ENCODE results near the gene ANKRD40CL. TPM values are rescaled to one million over a fixed set of nuclear protein-coding genes. Genes with fewer than 3 reads are reported as not detected.

Gene ANKRD40CL
- total RNA-seq, 1 donor from 2014 or later, result not detected

GRCh38 chr17:50781167-50781566 lies 13.8 kb upstream of the ANKRD40CL start:
- Histone ChIP-seq H3K79me2 (ENCODE audit: low read depth) (no peaks in the 10 kb centered on the region), H3K9ac (no peak overlapping the region), H3K27me3 (no peaks in the 10 kb centered on the region), H3K9me3 (ENCODE audit: low read depth) (no peaks in the 10 kb centered on the region), H2AFZ (replicated peaks) (no peak overlapping the region), H3K4me1 (no peaks in the 10 kb centered on the region), H3K4me2 (no peak overlapping the region), H3K36me3 (no peaks in the 10 kb centered on the region), H3F3A (ENCODE audit: low read depth) (no peaks in the 10 kb centered on the region), H3K4me3 (no peak overlapping the region), H3K27ac (no peak overlapping the region), H4K20me1 (ENCODE audit: low read depth) (no peaks in the 10 kb centered on the region)
- peaks cover 4% of the 10 kb centered on the region for H3K4me1 Mint-ChIP-seq
- no peaks in the 10 kb centered on the region for H3K9me3 Mint-ChIP-seq
- TF ChIP-seq CTCF (IDR thresholded peaks at IDR 0.05) (no peak), EZH2 (IDR thresholded peaks at IDR 0.05) (no peak), EZH2phosphoT487 (IDR thresholded peaks at IDR 0.05) (no peak)
- no peaks in the 10 kb centered on the region for H3K36me3 Mint-ChIP-seq
- DNase-seq (ENCODE audit: low spot score), result no peak
- H3K27me3 Mint-ChIP-seq (ENCODE audit: insufficient read depth, low read depth), result peaks cover 7% of the 10 kb centered on the region
- H3K27ac Mint-ChIP-seq, result peak overlapping the region; percentile 65
- H3K4me3 Mint-ChIP-seq, result no peak overlapping the region

- no peak overlapping the region for H3K27ac Mint-ChIP-seq
- Histone ChIP-seq H3K9ac (no peak overlapping the region), H3K79me2 (ENCODE audit: low read depth) (no peaks in the 10 kb centered on the region), H4K20me1 (ENCODE audit: low read depth) (no peaks in the 10 kb centered on the region), H3K36me3 (no peaks in the 10 kb centered on the region), H3K27me3 (no peaks in the 10 kb centered on the region), H3K9me3 (ENCODE audit: low read depth) (no peaks in the 10 kb centered on the region), H3K4me2 (no peak overlapping the region), H2AFZ (replicated peaks) (no peak overlapping the region), H3K27ac (no peak overlapping the region), H3K4me3 (no peak overlapping the region), H3K4me1 (no peaks in the 10 kb centered on the region), H3F3A (ENCODE audit: low read depth) (no peaks in the 10 kb centered on the region)
- TF ChIP-seq EZH2 (IDR thresholded peaks at IDR 0.05) (no peak), CTCF (IDR thresholded peaks at IDR 0.05) (no peak), EZH2phosphoT487 (IDR thresholded peaks at IDR 0.05) (no peak)
- H3K9me3 Mint-ChIP-seq, result no peaks in the 10 kb centered on the region
- no peak overlapping the region for H3K4me3 Mint-ChIP-seq
- no peak for DNase-seq (ENCODE audit: low spot score)
- peaks cover 5% of the 10 kb centered on the region for H3K27me3 Mint-ChIP-seq (ENCODE audit: insufficient read depth, low read depth)
- H3K36me3 Mint-ChIP-seq, result no peaks in the 10 kb centered on the region
- H3K4me1 Mint-ChIP-seq, result peaks cover 4% of the 10 kb centered on the region
Measured at GRCh38 chr17:50779747-50780353, 12.5 kb upstream of the ANKRD40CL start.

- peaks cover 5% of the 10 kb centered on the region for H3K27me3 Mint-ChIP-seq (ENCODE audit: insufficient read depth, low read depth)
- peaks cover 4% of the 10 kb centered on the region for H3K4me1 Mint-ChIP-seq
- no peak for DNase-seq (ENCODE audit: low spot score)
- H3K36me3 ChIP-seq, result no peaks in the 10 kb centered on the region
- no peaks in the 10 kb centered on the region for H3F3A ChIP-seq (ENCODE audit: low read depth)
- no peak overlapping the region for H2AFZ ChIP-seq (replicated peaks)
- H3K27ac Mint-ChIP-seq, result no peak overlapping the region
- H3K4me2 ChIP-seq, result no peak overlapping the region
- H3K9me3 ChIP-seq (ENCODE audit: low read depth), result no peaks in the 10 kb centered on the region
- H3K9ac ChIP-seq, result no peak overlapping the region
- H3K4me3 Mint-ChIP-seq, result no peak overlapping the region
- no peak overlapping the region for H3K27ac ChIP-seq
- no peaks in the 10 kb centered on the region for H3K79me2 ChIP-seq (ENCODE audit: low read depth)
- H3K9me3 Mint-ChIP-seq, result no peaks in the 10 kb centered on the region
- H3K36me3 Mint-ChIP-seq, result no peaks in the 10 kb centered on the region
- no peaks in the 10 kb centered on the region for H4K20me1 ChIP-seq (ENCODE audit: low read depth)
- no peak for TF ChIP-seq CTCF (IDR thresholded peaks at IDR 0.05)
- no peak for TF ChIP-seq EZH2 (IDR thresholded peaks at IDR 0.05)
- TF ChIP-seq EZH2phosphoT487 (IDR thresholded peaks at IDR 0.05), result no peak
- H3K4me1 ChIP-seq, result no peaks in the 10 kb centered on the region
- H3K27me3 ChIP-seq, result no peaks in the 10 kb centered on the region
- H3K4me3 ChIP-seq, result no peak overlapping the region
Measured at GRCh38 chr17:50778988-50779387, 11.7 kb upstream of the ANKRD40CL start.

Data from neural progenitor cell (in vitro differentiated cells).